Measurements from ENCODE around the gene DGKB. TPM values are rescaled to one million over a fixed set of nuclear protein-coding genes. Genes with fewer than 3 reads are reported as not detected.

The DGKB gene
- total RNA-seq, 1 donor from 2014 or later, result 5.5 TPM

DNA sequence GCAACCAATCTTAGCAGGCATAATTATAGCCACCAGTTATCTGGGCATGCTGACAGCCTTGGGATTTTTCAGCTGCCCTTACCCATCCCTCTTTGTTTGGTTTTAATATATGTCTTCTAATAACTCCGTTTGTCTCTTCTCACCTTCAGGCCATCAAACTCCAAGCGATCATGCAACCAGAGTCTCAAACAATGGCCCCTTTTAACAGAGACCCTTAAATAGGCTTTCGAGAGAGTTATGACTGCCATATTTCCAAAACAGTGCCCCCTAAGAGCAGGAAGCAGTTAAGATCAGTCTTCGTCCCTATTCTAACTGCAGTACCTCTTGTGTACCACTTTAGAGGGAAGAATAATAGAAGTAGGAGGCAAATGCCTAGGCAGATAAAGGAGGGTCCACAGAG, 157.5 kb downstream of the DGKB start:
- no peak overlapping the region for H2AFZ ChIP-seq (replicated peaks)
- no peaks in the 10 kb centered on the region for H4K20me1 ChIP-seq (ENCODE audit: low read depth)
- H3F3A ChIP-seq (ENCODE audit: low read depth), result no peaks in the 10 kb centered on the region
- H3K79me2 ChIP-seq (ENCODE audit: low read depth), result no peaks in the 10 kb centered on the region
- H3K27ac Mint-ChIP-seq, result no peak overlapping the region
- H3K4me3 Mint-ChIP-seq, result no peak overlapping the region
- H3K36me3 Mint-ChIP-seq, result peaks cover 2% of the 10 kb centered on the region
- peaks cover 9% of the 10 kb centered on the region for H3K36me3 ChIP-seq
- peaks cover 20% of the 10 kb centered on the region for H3K9me3 ChIP-seq (ENCODE audit: low read depth)
- H3K4me1 ChIP-seq, result no peaks in the 10 kb centered on the region
- H3K4me2 ChIP-seq, result no peak overlapping the region
- TF ChIP-seq EZH2 (IDR thresholded peaks at IDR 0.05) (no peak), EZH2phosphoT487 (IDR thresholded peaks at IDR 0.05) (no peak)
- TF ChIP-seq, protein P1, sequence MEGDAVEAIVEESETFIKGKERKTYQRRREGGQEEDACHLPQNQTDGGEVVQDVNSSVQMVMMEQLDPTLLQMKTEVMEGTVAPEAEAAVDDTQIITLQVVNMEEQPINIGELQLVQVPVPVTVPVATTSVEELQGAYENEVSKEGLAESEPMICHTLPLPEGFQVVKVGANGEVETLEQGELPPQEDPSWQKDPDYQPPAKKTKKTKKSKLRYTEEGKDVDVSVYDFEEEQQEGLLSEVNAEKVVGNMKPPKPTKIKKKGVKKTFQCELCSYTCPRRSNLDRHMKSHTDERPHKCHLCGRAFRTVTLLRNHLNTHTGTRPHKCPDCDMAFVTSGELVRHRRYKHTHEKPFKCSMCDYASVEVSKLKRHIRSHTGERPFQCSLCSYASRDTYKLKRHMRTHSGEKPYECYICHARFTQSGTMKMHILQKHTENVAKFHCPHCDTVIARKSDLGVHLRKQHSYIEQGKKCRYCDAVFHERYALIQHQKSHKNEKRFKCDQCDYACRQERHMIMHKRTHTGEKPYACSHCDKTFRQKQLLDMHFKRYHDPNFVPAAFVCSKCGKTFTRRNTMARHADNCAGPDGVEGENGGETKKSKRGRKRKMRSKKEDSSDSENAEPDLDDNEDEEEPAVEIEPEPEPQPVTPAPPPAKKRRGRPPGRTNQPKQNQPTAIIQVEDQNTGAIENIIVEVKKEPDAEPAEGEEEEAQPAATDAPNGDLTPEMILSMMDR (IDR thresholded peaks at IDR 0.05), result no peak
- H3K27ac ChIP-seq, result no peak overlapping the region
- no peaks in the 10 kb centered on the region for H3K27me3 Mint-ChIP-seq (ENCODE audit: insufficient read depth, low read depth)
- no peak for DNase-seq (ENCODE audit: low spot score)
- H3K4me1 Mint-ChIP-seq, result peaks cover 4% of the 10 kb centered on the region
- no peaks in the 10 kb centered on the region for H3K27me3 ChIP-seq
- H3K9ac ChIP-seq, result no peak overlapping the region
- H3K9me3 Mint-ChIP-seq, result peaks cover 35% of the 10 kb centered on the region
- H3K4me3 ChIP-seq, result no peak overlapping the region

DNA sequence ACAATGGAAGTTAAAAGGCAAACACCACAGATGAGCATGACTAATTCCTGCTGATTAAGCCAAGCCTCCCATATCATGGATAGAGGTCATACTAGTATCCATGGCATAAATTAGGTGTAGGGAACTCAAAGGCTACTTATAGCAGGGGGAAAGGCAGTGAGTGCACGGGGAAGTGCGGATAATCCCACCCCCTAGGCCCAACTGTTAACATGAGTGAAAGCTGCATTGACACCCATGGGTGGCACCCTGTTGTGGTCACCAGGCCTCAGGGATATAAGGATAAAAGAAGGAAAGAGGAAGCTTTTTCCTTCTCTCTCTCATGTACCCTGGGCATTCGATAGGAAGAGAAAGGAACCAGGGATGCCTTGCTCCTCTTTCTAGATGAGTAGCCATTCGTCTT, 161.9 kb downstream of the DGKB start:
- peaks cover 39% of the 10 kb centered on the region for H3K9me3 Mint-ChIP-seq
- H3K36me3 Mint-ChIP-seq, result peaks cover 2% of the 10 kb centered on the region
- H4K20me1 ChIP-seq (ENCODE audit: low read depth), result no peaks in the 10 kb centered on the region

DNA sequence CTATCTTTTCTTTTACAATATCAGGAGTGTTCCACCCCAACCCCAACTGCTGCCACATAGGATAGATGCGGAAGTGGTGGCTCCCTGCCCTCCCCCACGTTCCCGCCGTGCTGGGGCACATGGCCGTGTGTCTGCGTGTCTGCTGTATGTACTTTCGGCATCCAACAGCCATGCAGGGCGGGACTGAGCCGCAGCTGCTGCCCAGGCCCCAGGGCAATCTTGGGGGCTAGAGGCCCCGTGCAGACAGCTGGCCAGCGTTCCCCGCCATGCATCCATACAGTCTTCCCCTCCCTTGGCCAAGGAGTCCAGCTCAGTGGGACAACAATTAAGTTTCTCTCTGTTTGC, 162.7 kb downstream of the DGKB start:
- H3K9me3 Mint-ChIP-seq, result peaks cover 34% of the 10 kb centered on the region
- no peak overlapping the region for H3K4me2 ChIP-seq
- no peak overlapping the region for H3K9ac ChIP-seq
- no peaks in the 10 kb centered on the region for H4K20me1 ChIP-seq (ENCODE audit: low read depth)
- H3K4me3 ChIP-seq, result no peak overlapping the region
- H3K4me3 Mint-ChIP-seq, result no peak overlapping the region
- peaks cover 20% of the 10 kb centered on the region for H3K9me3 ChIP-seq (ENCODE audit: low read depth)
- H3K27me3 Mint-ChIP-seq (ENCODE audit: insufficient read depth, low read depth), result peaks cover 2% of the 10 kb centered on the region
- H2AFZ ChIP-seq (replicated peaks), result no peak overlapping the region
- no peak overlapping the region for H3K27ac Mint-ChIP-seq
- H3K36me3 ChIP-seq, result peaks cover 9% of the 10 kb centered on the region
- H3K4me1 Mint-ChIP-seq, result no peaks in the 10 kb centered on the region
- H3F3A ChIP-seq (ENCODE audit: low read depth), result no peaks in the 10 kb centered on the region
- DNase-seq (ENCODE audit: low spot score), result no peak
- no peaks in the 10 kb centered on the region for H3K27me3 ChIP-seq
- H3K36me3 Mint-ChIP-seq, result peaks cover 2% of the 10 kb centered on the region
- H3K27ac ChIP-seq, result no peak overlapping the region
- TF ChIP-seq EZH2phosphoT487 (IDR thresholded peaks at IDR 0.05), result no peak
- TF ChIP-seq EZH2 (IDR thresholded peaks at IDR 0.05), result no peak
- TF ChIP-seq, protein P1 (IDR thresholded peaks at IDR 0.05), result no peak
- H3K4me1 ChIP-seq, result no peaks in the 10 kb centered on the region
- H3K79me2 ChIP-seq (ENCODE audit: low read depth), result no peaks in the 10 kb centered on the region

More for the DNA sequence above, 161.9 kb downstream of the DGKB start:
- Mint-ChIP-seq H3K4me1 (no peaks in the 10 kb centered on the region), H3K27me3 (ENCODE audit: insufficient read depth, low read depth) (peaks cover 2% of the 10 kb centered on the region), H3K27ac (no peak overlapping the region), H3K4me3 (no peak overlapping the region)
- H3K4me1 ChIP-seq, result no peaks in the 10 kb centered on the region
- H3K27ac ChIP-seq, result no peak overlapping the region
- no peaks in the 10 kb centered on the region for H3K27me3 ChIP-seq
- TF ChIP-seq, protein P1 (IDR thresholded peaks at IDR 0.05), result no peak
- no peak for TF ChIP-seq EZH2phosphoT487 (IDR thresholded peaks at IDR 0.05)
- no peak for DNase-seq (ENCODE audit: low spot score)
- H3F3A ChIP-seq (ENCODE audit: low read depth), result no peaks in the 10 kb centered on the region
- H3K79me2 ChIP-seq (ENCODE audit: low read depth), result no peaks in the 10 kb centered on the region
- no peak overlapping the region for H3K9ac ChIP-seq
- peaks cover 20% of the 10 kb centered on the region for H3K9me3 ChIP-seq (ENCODE audit: low read depth)
- H2AFZ ChIP-seq (replicated peaks), result no peak overlapping the region
- H3K36me3 ChIP-seq, result peaks cover 9% of the 10 kb centered on the region
- H3K4me2 ChIP-seq, result no peak overlapping the region
- no peak overlapping the region for H3K4me3 ChIP-seq
